Activated CD4-positive, alpha-beta memory T cell treated with anti-CD3 and anti-CD28 coated beads, Interleukin-2, amount 10 ng/mL, durations not matched to agents 7 days and 5 days (primary cell): ENCODE measurements around the gene TENM4. TPM values are rescaled to one million over a fixed set of nuclear protein-coding genes. Genes with fewer than 3 reads are reported as not detected.

Experiments used
- CTCF ChIA-PET: fragments of 350-600 bp; sonication (Branson Sonifier 250); formaldehyde crosslinking; loops from one replicate; lab custom pipeline; 2021; ENCODE audit warnings: antibody characterized with exemption, inconsistent platforms; lab: Charles Lee
- POLR2A ChIA-PET: fragments of 350-600 bp; sonication (Branson Sonifier 250); formaldehyde crosslinking; loops from one replicate; lab custom pipeline; 2021; ENCODE audit warnings: antibody characterized with exemption; lab: Charles Lee
- DNase-seq: peaks from one replicate; pipeline ENCODE4 v3.0.0-alpha.2; 2020
- H3K27ac Mint-ChIP-seq: one replicate; pipeline ENCODE4 v1.8.0; 2021; ENCODE audit warnings: mild to moderate bottlenecking, mixed read lengths
- H3K27me3 Mint-ChIP-seq: one replicate; pipeline ENCODE4 v1.8.0; 2021; ENCODE audit warnings: mixed read lengths
- H3K36me3 Mint-ChIP-seq: one replicate; pipeline ENCODE4 v1.8.0; 2021; ENCODE audit warnings: low read depth, mixed read lengths
- H3K4me1 Mint-ChIP-seq: one replicate; pipeline ENCODE4 v1.8.0; 2021; ENCODE audit warnings: mixed read lengths
- H3K4me3 Mint-ChIP-seq: one replicate; pipeline ENCODE4 v1.8.0; 2021; ENCODE audit warnings: mild to moderate bottlenecking, mixed read lengths
- H3K9me3 Mint-ChIP-seq: one replicate; pipeline ENCODE4 v1.8.0; 2021; ENCODE audit warnings: mixed read lengths
- total RNA-seq, 2 experiments: library from RNA; stranded (reverse); gene quantifications; one replicate each; pipeline ENCODE4 v1.2.3, GENCODE V29; 2021

The TENM4 gene
- total RNA-seq, 2 experiments from 2014 or later: not detected

- Mint-ChIP-seq H3K9me3 (no peaks in the 10 kb centered on the region), H3K4me1 (no peaks in the 10 kb centered on the region), H3K27ac (no peak overlapping the region), H3K4me3 (no peak overlapping the region), H3K27me3 (peaks cover 3% of the 10 kb centered on the region), H3K36me3 (no peaks in the 10 kb centered on the region)
- DNase-seq: no peak
- CTCF ChIA-PET: no interaction called here
- POLR2A ChIA-PET: no interaction called here
Measured at GRCh38 chr11:79040348-79040747, 400.5 kb downstream of the TENM4 start.

- H3K27ac Mint-ChIP-seq: no peak overlapping the region
- no peaks in the 10 kb centered on the region for H3K9me3 Mint-ChIP-seq
- peaks cover 3% of the 10 kb centered on the region for H3K27me3 Mint-ChIP-seq
- DNase-seq: no peak
- H3K4me3 Mint-ChIP-seq: no peak overlapping the region
- no peaks in the 10 kb centered on the region for H3K4me1 Mint-ChIP-seq
- no peaks in the 10 kb centered on the region for H3K36me3 Mint-ChIP-seq
- POLR2A ChIA-PET: no interaction called here
- CTCF ChIA-PET: no interaction called here
Measured at GRCh38 chr11:79039122-79039521, 401.7 kb downstream of the TENM4 start.

GRCh38 chr11:79035881-79036280 lies 404.9 kb downstream of the TENM4 start:
- Mint-ChIP-seq H3K27me3 (peaks cover 15% of the 10 kb centered on the region), H3K4me3 (no peak overlapping the region), H3K9me3 (no peaks in the 10 kb centered on the region), H3K4me1 (no peaks in the 10 kb centered on the region), H3K36me3 (no peaks in the 10 kb centered on the region), H3K27ac (no peak overlapping the region)
- CTCF ChIA-PET: no interaction called here
- POLR2A ChIA-PET: no interaction called here
- no peak for DNase-seq

- H3K4me3 Mint-ChIP-seq: no peak overlapping the region
- no peak overlapping the region for H3K27ac Mint-ChIP-seq
- no peaks in the 10 kb centered on the region for H3K4me1 Mint-ChIP-seq
- H3K36me3 Mint-ChIP-seq: no peaks in the 10 kb centered on the region
- DNase-seq: no peak
- peaks cover 25% of the 10 kb centered on the region for H3K27me3 Mint-ChIP-seq
- no peaks in the 10 kb centered on the region for H3K9me3 Mint-ChIP-seq
- CTCF ChIA-PET: no interaction called here
- POLR2A ChIA-PET: no interaction called here
Measured at GRCh38 chr11:79033833-79034232, 407.0 kb downstream of the TENM4 start.

- H3K36me3 Mint-ChIP-seq: no peaks in the 10 kb centered on the region
- H3K4me3 Mint-ChIP-seq: no peak overlapping the region
- no peak for DNase-seq
- POLR2A ChIA-PET: no interaction called here
- H3K4me1 Mint-ChIP-seq: peaks cover 8% of the 10 kb centered on the region
- CTCF ChIA-PET: interaction anchor here (0.5 kb wide), 1 partner anchor 124 kb away, joined by 3 read pairs; no protein-coding TSS in a partner anchor
- peaks cover 41% of the 10 kb centered on the region for H3K27me3 Mint-ChIP-seq
- no peaks in the 10 kb centered on the region for H3K9me3 Mint-ChIP-seq
- H3K27ac Mint-ChIP-seq: no peak overlapping the region
Measured at GRCh38 chr11:79030448-79030847, 410.4 kb downstream of the TENM4 start.

GRCh38 chr11:79028225-79028624 lies 412.6 kb downstream of the TENM4 start:
- peaks cover 8% of the 10 kb centered on the region for H3K4me1 Mint-ChIP-seq
- no peak for DNase-seq
- no peak overlapping the region for H3K27ac Mint-ChIP-seq
- no peak overlapping the region for H3K4me3 Mint-ChIP-seq
- ChIA-PET CTCF (no interaction called here), POLR2A (no interaction called here)
- H3K27me3 Mint-ChIP-seq: peaks cover 43% of the 10 kb centered on the region
- H3K36me3 Mint-ChIP-seq: no peaks in the 10 kb centered on the region
- H3K9me3 Mint-ChIP-seq: no peaks in the 10 kb centered on the region

- CTCF ChIA-PET: interaction anchor here (1.2 kb wide), 1 partner anchor 380 kb away, joined by 6 read pairs; no protein-coding TSS in a partner anchor
- Mint-ChIP-seq H3K27ac (no peak overlapping the region), H3K36me3 (no peaks in the 10 kb centered on the region), H3K9me3 (no peaks in the 10 kb centered on the region), H3K27me3 (peaks cover 40% of the 10 kb centered on the region), H3K4me1 (peaks cover 8% of the 10 kb centered on the region), H3K4me3 (no peak overlapping the region)
- POLR2A ChIA-PET: no interaction called here
- DNase-seq: no peak
Measured at GRCh38 chr11:79026803-79027445, 413.9 kb downstream of the TENM4 start.

- ChIA-PET CTCF (no interaction called here), POLR2A (no interaction called here)
- peaks cover 37% of the 10 kb centered on the region for H3K27me3 Mint-ChIP-seq
- peaks cover 8% of the 10 kb centered on the region for H3K4me1 Mint-ChIP-seq
- no peak overlapping the region for H3K27ac Mint-ChIP-seq
- H3K9me3 Mint-ChIP-seq: no peaks in the 10 kb centered on the region
- H3K4me3 Mint-ChIP-seq: no peak overlapping the region
- no peak for DNase-seq
- H3K36me3 Mint-ChIP-seq: no peaks in the 10 kb centered on the region
Measured at GRCh38 chr11:79025622-79026021, 415.2 kb downstream of the TENM4 start.

GRCh38 chr11:79025097-79025496 lies 415.7 kb downstream of the TENM4 start:
- Mint-ChIP-seq H3K4me1 (peaks cover 8% of the 10 kb centered on the region), H3K27ac (no peak overlapping the region), H3K9me3 (no peaks in the 10 kb centered on the region), H3K4me3 (no peak overlapping the region), H3K36me3 (no peaks in the 10 kb centered on the region), H3K27me3 (peaks cover 37% of the 10 kb centered on the region)
- ChIA-PET CTCF (no interaction called here), POLR2A (no interaction called here)
- no peak for DNase-seq

- CTCF ChIA-PET: no interaction called here
- Mint-ChIP-seq H3K27me3 (peaks cover 24% of the 10 kb centered on the region), H3K4me3 (no peak overlapping the region), H3K36me3 (no peaks in the 10 kb centered on the region), H3K27ac (no peak overlapping the region), H3K4me1 (peaks cover 11% of the 10 kb centered on the region), H3K9me3 (no peaks in the 10 kb centered on the region)
- POLR2A ChIA-PET: no interaction called here
- DNase-seq: no peak
Measured at GRCh38 chr11:79022265-79022664, 418.6 kb downstream of the TENM4 start.

- no peak overlapping the region for H3K27ac Mint-ChIP-seq
- CTCF ChIA-PET: no interaction called here
- peaks cover 6% of the 10 kb centered on the region for H3K4me1 Mint-ChIP-seq
- H3K4me3 Mint-ChIP-seq: no peak overlapping the region
- H3K27me3 Mint-ChIP-seq: peaks cover 24% of the 10 kb centered on the region
- POLR2A ChIA-PET: no interaction called here
- H3K9me3 Mint-ChIP-seq: no peaks in the 10 kb centered on the region
- no peaks in the 10 kb centered on the region for H3K36me3 Mint-ChIP-seq
- no peak for DNase-seq
Measured at GRCh38 chr11:79021601-79022000, 419.2 kb downstream of the TENM4 start.

GRCh38 chr11:79019975-79020374 lies 420.9 kb downstream of the TENM4 start:
- POLR2A ChIA-PET: no interaction called here
- Mint-ChIP-seq H3K36me3 (no peaks in the 10 kb centered on the region), H3K27ac (no peak overlapping the region), H3K4me3 (no peak overlapping the region), H3K27me3 (peaks cover 25% of the 10 kb centered on the region), H3K4me1 (peaks cover 3% of the 10 kb centered on the region), H3K9me3 (no peaks in the 10 kb centered on the region)
- DNase-seq: no peak
- CTCF ChIA-PET: no interaction called here

- no peaks in the 10 kb centered on the region for H3K9me3 Mint-ChIP-seq
- H3K27ac Mint-ChIP-seq: no peak overlapping the region
- H3K27me3 Mint-ChIP-seq: peaks cover 25% of the 10 kb centered on the region
- no peak overlapping the region for H3K4me3 Mint-ChIP-seq
- peaks cover 3% of the 10 kb centered on the region for H3K4me1 Mint-ChIP-seq
- no peaks in the 10 kb centered on the region for H3K36me3 Mint-ChIP-seq
- DNase-seq: no peak
- CTCF ChIA-PET: no interaction called here
- POLR2A ChIA-PET: no interaction called here
Measured at GRCh38 chr11:79019277-79019676, 421.6 kb downstream of the TENM4 start.

- no peak for DNase-seq
- Mint-ChIP-seq H3K9me3 (no peaks in the 10 kb centered on the region), H3K27ac (no peak overlapping the region), H3K4me3 (no peak overlapping the region), H3K4me1 (peaks cover 3% of the 10 kb centered on the region), H3K27me3 (peaks cover 23% of the 10 kb centered on the region), H3K36me3 (no peaks in the 10 kb centered on the region)
- ChIA-PET CTCF (no interaction called here), POLR2A (no interaction called here)
Measured at GRCh38 chr11:79018371-79018849, 422.4 kb downstream of the TENM4 start.
